Fibroblast of skin of left biceps (primary cell): ENCODE results near the gene SMPX.

ENCODE experiments used
- DNase-seq, 2 experiments: peaks; one replicate each; pipeline ENCODE4 v3.0.0-alpha.2; 2013; ENCODE audit warnings: low read depth in 2 of 2

SMPX gene

DNA sequence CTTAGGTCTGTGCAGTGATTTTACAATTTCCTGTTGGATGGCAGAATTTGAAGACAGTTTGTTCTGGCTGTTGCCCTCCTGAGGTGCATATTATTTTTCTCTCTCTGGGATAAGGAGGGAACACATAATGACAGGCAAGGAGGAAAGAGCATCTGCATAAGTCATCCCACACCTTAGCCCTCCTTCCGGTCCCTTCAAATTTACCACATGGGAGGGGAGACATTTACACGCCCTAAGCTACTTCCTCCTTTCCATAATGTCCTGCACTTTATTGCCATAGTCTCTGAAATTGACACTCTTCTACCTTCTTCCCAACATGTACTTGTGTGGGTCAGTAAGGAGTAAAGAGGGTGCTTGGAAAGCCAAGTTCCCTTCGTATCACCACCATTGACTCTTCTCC is 13.9 kb downstream of the SMPX start:
- DNase-seq, result no peak

DNA sequence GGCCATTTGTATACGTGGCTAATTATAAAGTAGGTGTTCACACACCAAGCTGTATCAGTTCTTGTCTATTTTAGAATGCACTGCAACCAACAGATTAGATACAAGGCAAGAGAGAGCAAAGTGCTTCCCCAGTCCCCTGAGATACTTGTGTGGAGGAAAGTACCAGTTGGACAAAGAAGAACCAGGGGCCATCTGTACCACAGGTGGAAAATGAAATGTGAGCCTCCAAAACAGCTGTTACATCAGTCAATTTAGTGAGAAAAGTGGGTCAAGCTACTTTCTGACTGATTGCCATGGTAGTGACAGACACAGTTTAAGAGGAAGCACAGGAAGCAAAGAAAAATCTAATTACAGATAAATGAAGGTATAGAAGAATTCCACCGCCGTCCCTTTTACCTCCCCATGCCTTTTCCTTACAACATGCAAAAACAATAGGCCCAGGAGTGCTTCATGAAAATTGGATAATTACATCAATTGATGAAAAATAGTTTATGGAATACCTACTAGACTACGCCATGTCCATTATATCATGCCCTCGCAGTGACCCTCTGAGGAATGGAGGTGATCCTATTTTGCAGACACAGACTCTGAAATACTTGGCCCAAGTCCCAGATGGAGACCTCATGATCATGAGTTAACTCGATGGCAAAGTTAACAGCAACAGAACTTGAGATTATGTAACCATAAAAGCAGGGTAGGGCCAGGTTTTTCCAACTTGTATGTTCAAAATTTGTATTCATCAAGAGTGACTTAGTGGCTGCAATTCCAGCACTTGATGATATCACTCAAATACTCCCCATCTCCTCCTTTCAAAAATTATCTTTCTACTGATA is 15.8 kb downstream of the SMPX start:
- DNase-seq, result no peak

DNA sequence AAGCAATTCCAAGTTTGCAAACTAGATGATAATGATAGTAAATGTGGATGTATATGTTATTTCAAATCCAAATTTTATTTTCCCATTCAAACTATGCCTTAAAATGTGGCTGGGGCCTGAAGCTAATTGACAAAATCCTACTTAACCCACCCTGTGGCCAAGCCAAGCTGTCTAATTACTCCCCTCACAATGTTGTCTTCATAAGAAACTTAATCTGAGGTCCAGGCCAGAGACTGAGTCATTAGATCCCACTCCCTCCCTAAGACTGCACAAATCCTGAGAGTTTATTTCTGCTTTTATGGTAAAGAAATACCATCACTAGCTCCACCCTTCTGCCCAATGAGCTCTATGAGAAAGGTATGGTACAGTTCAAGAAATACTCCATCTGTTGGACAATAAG is 16.6 kb downstream of the SMPX start:
- DNase-seq, result no peak

DNA sequence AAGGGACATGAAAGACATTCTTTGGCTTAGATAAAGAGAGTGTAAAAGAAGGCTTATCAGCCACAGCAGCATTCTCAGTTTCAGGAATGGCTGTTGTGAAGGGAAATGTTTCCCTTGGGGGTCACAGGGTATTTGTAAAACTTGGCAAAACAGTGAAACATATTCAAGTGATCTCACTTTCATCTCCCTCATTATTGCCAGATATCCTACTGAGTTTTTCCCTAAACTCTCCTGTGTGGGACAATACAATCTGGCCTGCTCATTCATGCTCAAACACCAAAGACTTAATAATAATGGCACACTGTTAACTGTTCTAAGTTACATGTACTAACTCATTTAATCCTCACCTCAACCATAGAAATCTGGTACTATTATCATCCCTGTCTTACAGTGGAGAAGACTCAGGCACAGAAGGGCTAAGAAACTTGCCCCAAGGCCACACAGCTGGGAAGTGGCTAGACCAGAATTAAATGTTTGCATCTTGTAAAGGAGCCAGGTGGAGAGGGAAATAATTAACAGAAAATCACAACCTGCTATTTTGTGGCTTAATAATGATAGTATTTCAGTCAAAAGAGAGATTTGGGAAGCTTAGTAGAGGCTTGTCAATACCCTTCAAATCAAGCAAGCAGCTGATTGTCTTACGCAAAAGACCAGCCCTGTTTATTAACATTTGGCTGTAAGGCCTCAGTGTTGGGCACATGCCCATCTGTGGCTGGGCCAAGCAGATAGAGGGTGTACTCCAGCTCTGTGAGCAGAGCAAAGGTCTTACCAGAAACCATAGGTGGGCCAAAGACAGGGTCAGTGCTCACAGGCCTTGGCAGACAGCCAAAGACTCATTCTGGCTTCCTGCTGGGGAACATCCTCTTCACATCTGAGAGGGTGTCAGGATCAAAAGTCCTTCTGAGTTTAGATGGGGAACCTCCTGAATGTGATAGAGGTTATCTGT is 17.3 kb downstream of the SMPX start:
- no peak for DNase-seq

DNA sequence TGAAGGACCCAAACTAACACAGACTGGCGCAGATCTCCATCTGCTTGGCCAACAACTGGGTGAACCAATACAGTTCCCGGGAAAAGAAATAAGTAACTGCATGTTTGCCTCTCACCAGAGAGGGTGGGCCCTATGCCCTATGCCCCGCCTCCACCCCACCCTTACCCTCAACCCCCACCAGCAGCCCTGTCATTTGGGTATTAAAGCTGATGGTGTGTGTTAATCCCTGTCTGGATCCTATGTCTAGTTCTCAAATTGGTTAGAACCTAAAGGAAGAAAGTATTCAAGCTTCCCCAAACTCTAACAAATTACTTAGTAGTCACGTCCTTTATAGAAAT is 19.0 kb downstream of the SMPX start:
- no peak for DNase-seq

DNA sequence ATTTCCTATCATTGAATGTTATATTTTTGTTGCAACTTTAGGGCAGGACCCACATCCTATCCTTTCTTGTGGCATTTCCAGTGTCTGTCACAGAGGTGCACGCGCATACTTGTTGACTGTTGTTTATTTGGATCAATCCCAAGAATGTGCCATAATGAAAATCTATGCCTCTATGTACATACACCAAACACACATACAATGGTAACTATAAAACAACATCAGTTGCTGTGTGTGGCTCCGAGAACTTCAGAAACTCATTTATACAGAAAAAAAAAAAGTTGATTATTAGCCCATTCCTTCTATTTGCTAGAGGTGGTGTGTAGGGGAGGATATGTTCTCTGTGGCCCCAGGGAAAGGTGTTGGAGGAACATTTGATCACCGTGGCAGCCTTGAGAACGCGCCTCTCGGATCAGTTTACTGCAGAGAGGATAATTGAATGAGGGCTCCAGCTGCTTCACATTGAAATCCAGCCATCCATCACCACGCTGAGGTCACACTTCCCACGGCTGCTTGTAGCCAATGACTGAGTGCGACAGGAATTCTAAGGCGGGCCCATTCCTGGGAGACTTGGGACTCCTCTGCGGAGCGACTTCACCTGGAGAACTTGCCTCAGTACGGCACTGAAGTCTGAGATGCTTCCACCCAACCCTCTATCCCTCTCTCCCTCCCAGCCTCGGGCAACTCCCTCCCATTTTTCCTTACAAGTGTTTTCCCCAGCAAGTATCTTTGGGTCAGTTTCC is 19.5 kb downstream of the SMPX start:
- DNase-seq, result no peak

DNA sequence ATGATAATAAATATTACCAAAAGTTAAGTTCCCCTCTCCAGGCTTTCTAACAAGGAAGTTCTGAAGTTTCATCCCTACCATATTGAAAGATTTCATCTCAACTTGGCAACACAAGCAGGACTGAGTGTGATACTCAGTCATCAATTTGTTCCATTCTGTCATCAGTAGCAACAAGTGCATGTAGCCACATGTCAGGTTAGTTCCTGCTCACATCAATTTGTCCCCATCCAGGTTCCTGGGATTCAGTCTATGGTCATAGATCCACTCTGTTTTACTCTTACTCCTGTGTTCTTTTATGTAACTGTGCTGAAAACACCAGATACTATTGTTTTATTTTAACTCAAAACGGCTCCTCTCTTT is 22.2 kb downstream of the SMPX start:
- DNase-seq, result no peak

DNA sequence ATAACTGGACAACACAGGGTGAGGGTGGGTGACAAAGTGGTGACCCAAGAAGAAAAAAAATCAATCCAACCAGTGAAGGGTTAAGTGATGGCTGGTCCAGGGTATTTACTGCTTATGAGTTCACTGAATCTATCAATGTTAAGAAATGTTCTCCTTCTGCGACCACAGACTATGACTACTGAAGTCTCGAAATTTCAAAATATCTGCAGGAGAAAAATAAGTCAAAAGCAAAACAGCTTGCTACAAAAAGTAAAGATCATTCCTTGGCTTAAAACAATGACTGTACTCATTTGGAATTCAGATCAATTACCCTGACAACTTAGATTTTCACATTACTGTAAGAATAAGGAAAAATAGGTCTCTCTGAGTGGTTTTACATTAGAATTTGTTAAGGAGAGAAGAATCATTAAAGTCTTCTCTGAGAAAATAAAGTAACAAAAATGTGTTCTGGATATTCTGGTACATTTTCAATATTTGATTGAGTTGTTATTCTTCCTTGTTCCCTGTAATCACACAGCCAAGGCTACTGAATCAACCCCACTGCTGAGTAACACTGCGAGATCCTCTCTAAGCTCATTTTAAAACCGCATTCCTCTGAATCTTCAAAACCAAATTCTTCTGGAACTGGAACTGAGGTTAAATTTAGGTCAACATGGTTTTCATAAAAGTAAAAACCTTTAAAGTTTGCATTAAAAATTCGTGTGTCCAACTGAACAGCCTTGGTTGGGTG is 22.7 kb downstream of the SMPX start:
- DNase-seq, result peak in 1 of 2 experiments; percentile 20

DNA sequence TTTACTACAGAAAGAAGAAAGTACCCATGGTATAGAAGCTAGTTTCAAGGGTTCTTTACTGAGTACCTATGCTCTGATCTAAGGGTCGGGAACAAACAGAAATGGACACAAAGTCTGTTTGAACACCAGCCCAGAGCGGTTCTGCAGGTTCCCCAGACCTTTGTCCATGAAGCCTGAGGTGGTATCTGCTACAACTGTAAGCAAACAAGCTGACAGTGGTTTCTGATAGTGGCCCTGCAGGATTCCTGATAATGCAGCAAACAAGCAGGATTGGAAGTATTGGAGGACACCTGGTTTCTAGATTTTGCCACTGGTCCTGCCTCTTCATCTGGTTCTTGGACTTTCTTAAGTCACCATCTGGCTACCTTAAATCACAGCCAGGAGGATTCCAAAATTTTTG is 23.7 kb downstream of the SMPX start:
- no peak for DNase-seq

DNA sequence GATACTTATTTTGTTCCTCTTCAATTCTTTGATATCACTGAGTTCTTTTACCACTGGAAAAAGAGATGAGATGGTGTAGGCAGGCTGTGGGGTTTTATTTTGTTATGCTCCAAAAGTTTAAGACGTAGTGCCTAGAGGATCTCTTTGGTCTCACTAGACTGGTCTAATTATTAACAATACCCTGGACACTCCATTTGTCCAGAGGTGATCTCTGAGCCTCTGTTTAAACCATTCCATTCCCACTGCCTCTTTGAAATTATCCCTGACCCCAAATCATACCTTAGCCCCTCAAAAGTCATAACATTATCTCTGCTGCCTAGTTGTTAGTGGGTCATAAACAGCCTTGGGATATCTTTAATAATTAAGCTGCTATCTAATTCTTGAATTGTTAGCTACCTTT is 24.2 kb downstream of the SMPX start:
- DNase-seq, result no peak

DNA sequence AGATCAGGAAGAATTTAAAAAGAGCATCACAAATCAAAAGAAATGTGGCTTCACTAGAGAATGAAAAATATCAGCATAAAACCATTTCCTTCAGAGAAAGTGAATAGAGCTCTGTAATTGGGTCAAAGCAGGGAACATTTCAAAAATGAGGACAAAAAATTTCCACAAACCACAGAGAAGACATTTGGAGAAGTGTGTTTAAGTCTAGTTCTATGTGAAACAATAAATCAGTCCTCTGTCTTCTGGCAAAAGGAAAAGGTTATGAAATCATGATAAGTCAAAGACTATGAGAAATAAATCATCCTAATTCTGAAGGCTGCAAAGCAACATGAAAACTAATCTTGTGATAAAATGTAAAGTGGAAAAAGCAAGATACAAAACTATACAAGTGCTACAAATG is 27.9 kb downstream of the SMPX start:
- DNase-seq, result peak in 1 of 2 experiments; percentile 42

DNA sequence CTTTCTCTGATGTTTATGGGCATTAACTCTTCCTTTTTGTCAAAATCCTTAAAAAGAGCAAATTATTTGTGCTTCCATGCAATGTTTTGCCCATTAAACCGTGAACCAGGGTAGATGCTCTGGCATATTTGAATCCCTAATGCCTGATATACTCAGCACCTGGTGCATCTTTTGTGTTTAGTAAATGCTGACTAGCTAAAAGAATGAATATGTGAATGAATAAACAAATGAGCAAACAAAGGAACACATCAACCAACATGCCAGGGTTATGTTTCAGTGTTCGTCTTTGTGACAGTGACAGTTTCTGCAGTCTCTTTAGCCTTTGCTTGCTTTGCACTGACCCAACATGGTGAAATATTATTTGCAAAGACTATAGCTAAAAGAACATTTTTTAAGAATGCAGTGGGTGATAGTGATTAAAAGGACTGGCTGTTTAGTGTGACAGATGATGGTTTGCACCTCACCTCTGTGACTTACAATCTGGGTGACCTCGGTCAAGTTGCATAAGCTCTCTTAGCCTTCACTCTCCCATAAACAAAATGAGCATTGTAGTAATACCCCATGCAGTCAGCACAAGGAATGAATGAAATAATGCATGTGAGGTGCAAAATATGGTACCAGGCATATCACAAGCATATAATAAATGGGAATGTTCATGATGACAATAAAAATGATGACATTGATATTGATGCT is 29.5 kb downstream of the SMPX start:
- no peak for DNase-seq

DNA sequence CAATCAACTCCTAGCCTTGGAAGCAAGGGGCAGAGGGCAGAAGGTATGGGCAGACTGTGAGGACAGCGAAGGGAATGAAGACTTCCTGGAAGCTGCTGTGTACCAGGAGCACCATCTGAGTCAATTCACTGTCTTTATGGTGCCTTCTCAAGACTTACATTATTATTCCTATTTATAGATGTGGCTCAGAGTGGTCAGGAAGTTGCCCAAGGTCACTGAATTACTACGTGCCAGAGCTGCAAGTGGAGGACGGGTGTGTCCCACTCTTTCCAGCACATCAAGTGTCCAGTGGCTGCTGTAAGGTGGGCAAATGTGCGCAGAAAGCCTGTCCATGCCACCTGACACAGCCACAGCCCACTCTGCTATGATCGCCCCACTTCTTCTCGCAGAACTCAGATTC is 32.0 kb downstream of the SMPX start:
- no peak for DNase-seq

DNA sequence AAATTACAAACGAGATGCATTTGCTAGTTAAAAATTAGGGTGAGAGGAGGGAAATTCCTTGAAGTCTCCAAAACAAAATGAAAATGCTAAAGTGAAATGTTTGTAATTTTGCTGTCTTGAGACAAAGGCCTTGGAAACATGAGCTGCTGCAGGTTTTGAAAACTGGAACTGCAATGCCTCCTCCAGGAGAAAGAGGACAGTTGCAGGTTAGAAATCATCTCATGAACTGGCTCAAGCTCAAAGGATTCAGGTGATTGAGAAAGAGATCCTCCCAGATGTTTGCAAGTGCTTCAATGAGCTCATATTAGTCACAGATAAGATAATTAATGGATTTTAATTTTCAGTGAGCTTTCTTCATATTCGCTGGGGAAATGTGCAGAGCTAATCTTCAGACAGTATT is 32.4 kb downstream of the SMPX start:
- peak in 1 of 2 experiments; percentile 22 for DNase-seq

DNA sequence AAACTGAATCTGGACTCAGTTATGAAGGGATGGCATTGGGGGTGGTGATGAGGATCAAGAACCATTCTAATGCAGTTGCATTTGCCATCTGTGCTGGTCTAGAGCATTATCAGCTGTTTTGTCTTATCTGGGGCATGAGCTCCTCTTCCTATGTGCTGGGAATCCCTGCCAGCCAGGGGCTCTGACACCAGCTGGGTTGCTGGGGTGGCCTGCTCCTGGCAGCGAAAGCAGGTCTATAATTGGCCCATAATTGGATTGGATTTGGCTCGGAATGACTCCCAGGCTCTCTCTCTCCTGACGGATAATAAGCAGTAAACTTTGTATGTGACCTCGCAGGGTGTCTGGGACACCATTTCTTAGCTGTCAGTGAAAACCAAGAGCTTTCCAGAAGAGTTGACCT is 34.1 kb downstream of the SMPX start:
- no peak for DNase-seq

DNA sequence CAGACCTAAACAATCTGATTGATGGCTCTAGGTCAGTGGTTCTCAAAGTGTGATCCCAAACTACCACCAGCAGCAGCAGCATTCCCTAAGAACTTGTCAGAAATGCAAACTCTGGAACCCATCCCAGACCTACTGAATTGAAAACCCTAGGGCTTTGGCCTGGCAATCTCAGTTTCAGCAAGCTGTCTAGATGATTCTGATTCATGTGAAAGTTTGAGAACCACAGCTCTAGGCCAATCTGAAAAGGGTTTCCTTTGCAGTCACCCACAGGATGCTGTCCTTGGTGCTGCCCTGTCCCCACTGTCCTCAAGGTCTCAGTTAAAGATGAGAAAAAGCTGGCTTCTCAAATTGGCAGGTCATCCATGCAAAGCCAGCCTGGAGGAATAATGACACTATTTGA is 34.8 kb downstream of the SMPX start:
- no peak for DNase-seq

DNA sequence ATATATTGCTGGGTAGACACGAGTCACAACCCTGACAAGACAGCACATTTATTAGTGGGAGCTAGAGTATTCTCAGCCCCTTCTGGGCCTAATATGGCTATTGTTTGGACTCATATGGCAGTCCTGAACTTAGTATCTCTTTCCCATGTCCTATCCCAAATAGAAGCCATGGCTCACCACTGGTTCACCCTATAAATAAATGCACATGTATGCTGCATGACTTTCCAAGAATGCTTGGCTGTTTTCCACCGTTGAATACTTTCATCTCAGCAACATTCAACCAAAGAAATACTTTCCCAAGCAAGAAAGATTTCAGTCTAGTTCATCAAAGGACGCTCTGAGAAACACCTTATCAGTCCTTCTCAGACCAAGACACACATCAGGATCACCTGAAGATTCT is 36.7 kb downstream of the SMPX start:
- DNase-seq, result no peak

DNA sequence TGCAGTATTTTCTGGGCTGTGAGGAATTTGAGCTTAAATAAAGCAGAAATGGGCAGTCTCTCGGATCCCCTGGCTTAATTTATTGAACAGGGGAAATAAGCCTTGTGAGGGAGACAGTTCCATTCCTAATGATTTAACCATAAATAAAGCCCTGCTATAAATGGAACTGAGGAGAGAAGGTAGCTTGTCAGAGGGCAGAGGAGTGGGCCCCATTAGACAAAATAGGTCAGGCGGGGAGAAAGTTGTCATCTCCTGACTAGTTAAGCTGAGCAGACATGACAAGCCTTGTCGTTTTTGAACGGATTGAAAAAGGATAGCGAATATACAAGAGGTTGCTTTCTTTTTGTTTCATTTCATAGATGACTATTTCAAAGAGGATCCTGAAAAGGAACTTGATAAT is 39.3 kb downstream of the SMPX start:
- DNase-seq, result no peak

DNA sequence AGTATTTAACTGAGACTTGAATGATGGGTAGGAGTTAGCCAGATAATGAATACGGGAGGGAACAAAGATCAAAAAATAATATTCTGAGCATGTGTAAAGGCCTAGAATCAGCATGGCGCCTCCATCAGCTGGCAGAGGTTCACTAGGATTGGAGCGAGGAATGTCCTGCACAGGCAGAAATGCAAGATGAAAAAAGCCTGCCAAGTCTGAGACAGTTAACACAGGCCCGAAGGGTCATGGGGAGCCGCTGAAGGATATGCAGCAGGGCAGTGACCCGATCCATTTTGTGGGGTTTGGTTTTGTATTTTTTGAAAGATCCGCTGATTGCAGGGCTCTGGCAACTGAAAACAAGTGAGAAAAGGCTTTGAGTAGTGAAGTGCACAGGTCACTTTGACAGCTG is 40.1 kb downstream of the SMPX start:
- no peak for DNase-seq

DNA sequence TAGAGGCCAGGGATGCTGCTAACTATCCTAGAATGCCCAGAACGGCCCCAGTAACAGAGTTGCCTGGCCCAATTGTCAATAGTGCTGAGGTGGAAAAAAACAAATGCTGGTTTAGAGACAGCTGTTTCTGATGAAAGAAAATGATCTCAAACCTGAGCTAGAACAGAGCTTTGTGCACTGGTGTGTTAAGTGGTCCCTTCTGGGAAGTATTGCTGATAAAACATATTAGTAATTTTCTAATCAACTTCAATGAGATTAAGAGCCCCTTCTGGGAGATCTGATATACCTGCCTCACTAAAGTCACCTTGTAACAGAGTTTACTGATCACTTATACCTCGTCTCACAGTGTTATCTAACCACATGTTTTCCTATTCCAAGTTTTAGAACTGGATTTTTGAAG is 42.1 kb downstream of the SMPX start:
- DNase-seq, result no peak

DNA sequence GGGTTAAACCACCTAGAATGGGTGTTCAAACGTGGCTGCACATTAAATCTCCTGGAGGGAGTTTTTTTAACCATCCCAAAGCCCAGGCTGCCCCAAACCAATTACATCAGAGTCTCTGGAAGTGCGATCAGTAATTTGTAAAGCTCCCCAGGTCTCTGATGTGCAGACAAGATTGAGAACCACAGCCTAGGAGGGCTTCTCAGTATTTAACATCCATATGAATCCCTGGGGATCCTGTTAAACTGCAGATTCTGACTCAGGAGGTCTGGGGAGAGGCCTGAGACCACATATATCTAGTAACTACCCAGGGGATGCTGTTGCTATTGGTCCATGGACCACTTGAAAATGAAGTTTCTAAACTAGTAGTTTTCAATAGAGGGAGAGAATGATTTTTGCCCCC is 42.6 kb downstream of the SMPX start:
- DNase-seq, result no peak
